OCI-M2 (cell line): ENCODE data around the gene TGFBI.

ENCODE experiments used
- DNase-seq: peaks from one replicate; lab custom pipeline; 2025; ENCODE audit not compliant: unreplicated experiment; lab: John Stamatoyannopoulos, UW

TGFBI gene

GRCh38 chr5:136001466-136001981, 27.3 kb upstream of the TGFBI start:
- DNase-seq, result no peak

- no peak for DNase-seq
Measured at GRCh38 chr5:136004436-136004835, 24.4 kb upstream of the TGFBI start.

- DNase-seq, result no peak
Measured at GRCh38 chr5:136005476-136005875, 23.3 kb upstream of the TGFBI start.

GRCh38 chr5:136006164-136006563, 22.6 kb upstream of the TGFBI start:
- DNase-seq, result no peak

GRCh38 chr5:136006761-136007251, 22.0 kb upstream of the TGFBI start:
- no peak for DNase-seq

- DNase-seq, result no peak
Measured at GRCh38 chr5:136007271-136007670, 21.5 kb upstream of the TGFBI start.

- DNase-seq, result no peak
Measured at GRCh38 chr5:136011414-136012001, 17.3 kb upstream of the TGFBI start.

GRCh38 chr5:136012041-136012804, 16.6 kb upstream of the TGFBI start:
- no peak for DNase-seq

GRCh38 chr5:136013559-136013958, 15.2 kb upstream of the TGFBI start:
- DNase-seq, result no peak

- no peak for DNase-seq
Measured at GRCh38 chr5:136014049-136015002, 14.5 kb upstream of the TGFBI start.

- no peak for DNase-seq
Measured at GRCh38 chr5:136015003-136015375, 13.8 kb upstream of the TGFBI start.

GRCh38 chr5:136015966-136016650, 12.7 kb upstream of the TGFBI start:
- DNase-seq, result no peak

GRCh38 chr5:136016945-136017530, 11.8 kb upstream of the TGFBI start:
- no peak for DNase-seq

- no peak for DNase-seq
Measured at GRCh38 chr5:136018814-136019783, 9.7 kb upstream of the TGFBI start.

- no peak for DNase-seq
Measured at GRCh38 chr5:136020001-136020382, 8.8 kb upstream of the TGFBI start.

- no peak for DNase-seq
Measured at GRCh38 chr5:136020383-136021015, 8.3 kb upstream of the TGFBI start.

- DNase-seq, result no peak
Measured at GRCh38 chr5:136021016-136021405, 7.8 kb upstream of the TGFBI start.

- no peak for DNase-seq
Measured at GRCh38 chr5:136022965-136023364, 5.8 kb upstream of the TGFBI start.
